HepG2 (cell line): ENCODE data around the gene AKT3. TPM values are rescaled to one million over a fixed set of nuclear protein-coding genes. Genes with fewer than 3 reads are reported as not detected.

ENCODE experiments used
- ATAC-seq: fragments of 200-7000 bp; cut with Tn5 transposase; 3 replicates; pipeline ENCODE4 v1.9.1; 2020; ENCODE audit warnings: mild to moderate bottlenecking, moderate library complexity
- BruUV-seq: library from RNA; stranded (reverse); fragments of 400-500 nt; replicated peaks from 2 replicates; lab custom pipeline; 2021; lab: Mats Ljungman, UMichigan
- CTCF ChIA-PET: fragments of 300-600 bp; formaldehyde crosslinking; extraction: SDS; loops from one replicate; lab custom pipeline; 2021; ENCODE audit warnings: low total read pairs, inconsistent platforms, low intra/inter-chr PET ratio; lab: Yijun Ruan, JAX
- POLR2A ChIA-PET: fragments of 350-600 bp; sonication (Branson Sonifier 250); formaldehyde crosslinking; loops from one replicate; lab custom pipeline; 2020; ENCODE audit warnings: antibody characterized with exemption, inconsistent platforms; lab: Yijun Ruan, JAX
- DNase-seq: peaks from one replicate; pipeline ENCODE4 v3.0.0-alpha.2; 2015; ENCODE audit warnings: low spot score
- FAIRE-seq: peaks from 3 replicates; lab custom pipeline; 2011; peaks lifted over from hg19 to GRCh38; lab: Jason Lieb, UNC
- H2AFZ ChIP-seq: one replicate; pipeline ENCODE4 v1.6.1; 2011; ENCODE audit warnings: low read length, inconsistent platforms
- H3K27ac ChIP-seq: fragments of 300-600 bp; 3 replicates; pipeline ENCODE4 v1.8.0; 2011; ENCODE audit warnings: mixed run types, mild to moderate bottlenecking, mixed read lengths, low read length, inconsistent platforms; ENCODE audit not compliant: insufficient read depth; ENCODE audit errors: extremely low read length
- H3K27me3 ChIP-seq, 2 experiments: fragments of 200-600 bp in 1 of 2; 2 replicates in 1 of 2; 3 replicates in 1 of 2; pipeline versions ENCODE4 v1.6.0 to v1.8.0; 2011; ENCODE audit warnings: low read length in 2 of 2, mild to moderate bottlenecking in 2 of 2, moderate library complexity in 2 of 2, inconsistent platforms in 1 of 2; ENCODE audit not compliant: insufficient read depth in 2 of 2, control insufficient read depth in 1 of 2
- H3K36me3 ChIP-seq, 2 experiments: fragments of 200-600 bp in 1 of 2; replicated peaks in 1 of 2; 2 replicates in 1 of 2; 3 replicates in 1 of 2; pipeline versions ENCODE4 v1.5.1 to v1.8.0; 2011; ENCODE audit warnings: low read length in 2 of 2, inconsistent platforms in 1 of 2; ENCODE audit not compliant: insufficient read depth in 2 of 2, control insufficient read depth in 1 of 2
- H3K4me1 ChIP-seq: 2 replicates; pipeline ENCODE4 v1.5.1; 2012; ENCODE audit warnings: low read length, inconsistent platforms; ENCODE audit not compliant: insufficient read depth
- H3K4me2 ChIP-seq: 2 replicates; pipeline ENCODE4 v1.6.0; 2011; ENCODE audit warnings: low read depth, low read length, inconsistent platforms
- H3K4me3 ChIP-seq, 3 experiments: fragments of 200-600 bp in 1 of 3; sonication (generic), shearing (Covaris generic) in 1 of 3; replicated peaks in 1 of 3; 2 replicates each; pipeline ENCODE4 v1.5.1; 2011 to 2016; ENCODE audit warnings: low read length in 3 of 3, inconsistent platforms in 2 of 3, low read depth in 2 of 3, mild to moderate bottlenecking in 2 of 3, control low read depth in 1 of 3, mixed read lengths in 1 of 3; ENCODE audit not compliant: insufficient read depth in 1 of 3
- H3K79me2 ChIP-seq: one replicate; pipeline ENCODE4 v1.6.1; 2011; ENCODE audit warnings: low read length, inconsistent platforms; ENCODE audit not compliant: insufficient read depth
- H3K9ac ChIP-seq: 2 replicates; pipeline ENCODE4 v1.6.0; 2011; ENCODE audit warnings: mild to moderate bottlenecking, low read depth, low read length, inconsistent platforms; ENCODE audit not compliant: insufficient read depth
- H3K9me3 ChIP-seq: 2 replicates; pipeline ENCODE4 v1.5.1; 2012; ENCODE audit warnings: mild to moderate bottlenecking, low read length
- H4K20me1 ChIP-seq: 2 replicates; pipeline ENCODE4 v1.6.0; 2011; ENCODE audit warnings: inconsistent platforms, mild to moderate bottlenecking, low read length, moderate library complexity; ENCODE audit not compliant: insufficient read depth
- ETV6 ChIP-seq: sonication (generic); formaldehyde crosslinking; conservative IDR thresholded peaks from 2 replicates; pipeline ENCODE4 v1.4.0; 2020; ENCODE audit warnings: missing genetic modification reagents
- HNF4A ChIP-seq: sonication (generic); formaldehyde crosslinking; IDR thresholded peaks from 2 replicates; pipeline ENCODE4 v1.4.0; 2020; ENCODE audit warnings: missing genetic modification reagents
- PAXIP1 ChIP-seq: sonication (generic); formaldehyde crosslinking; conservative IDR thresholded peaks from 2 replicates; pipeline ENCODE4 v1.4.0; 2020; ENCODE audit warnings: mild to moderate bottlenecking, missing genetic modification reagents, moderate library complexity
- SYNCRIP ChIP-seq: fragments of 200-400 bp; formaldehyde crosslinking; IDR thresholded peaks from 2 replicates; pipeline ENCODE4 v1.6.1; 2018; ENCODE audit warnings: mild to moderate bottlenecking, low read depth, low read length; ENCODE audit not compliant: insufficient read depth
- ZNF331 ChIP-seq: sonication (generic); formaldehyde crosslinking; IDR thresholded peaks from 2 replicates; pipeline ENCODE4 v1.4.0; 2020; ENCODE audit warnings: missing genetic modification reagents
- ZNF367 ChIP-seq: sonication (generic); formaldehyde crosslinking; IDR thresholded peaks from 2 replicates; pipeline ENCODE4 v1.4.0; 2020; ENCODE audit warnings: missing genetic modification reagents, borderline replicate concordance
- WGBS: methylation state at CpG from one replicate; pipeline ENCODE4 v1.1.6; 2017; ENCODE audit warnings: low lambda C conversion rate; 5-methylcytosine and 5-hydroxymethylcytosine counted together
- in situ Hi-C: cut with HindIII; loops from 2 replicates; pipeline ENCODE4 v1.10.0; 2017; ENCODE audit warnings: low pct_unique_long_range_greater_than_20kb; ENCODE audit not compliant: extremely low pct_ligation_motif_present
- intact Hi-C: fragments of 100-400 bp; cut with micrococcal nuclease; formaldehyde crosslinking; loops from one replicate; pipeline ENCODE4 v1.10.0; 2022; ENCODE audit not compliant: unreplicated experiment
- polyA plus RNA-seq, 8 experiments: library from polyadenylated mRNA; depleted of rRNA in 3 of 8; stranded (reverse) in 7 of 8; unstranded in 1 of 8; fragments of >200 nt; fragmentation: Illumina TruSeq in 4 of 8; extraction: Trizol in 4 of 8; gene quantifications; 2 replicates each; pipeline versions ENCODE4 v1.2.1 to v1.2.3, GENCODE V29; 2011 to 2016; ENCODE audit warnings: low read depth in 4 of 8, missing spikeins in 1 of 8, mixed read lengths in 1 of 8; ENCODE audit not compliant: insufficient read depth in 1 of 8
- total RNA-seq, 5 experiments: library from RNA; depleted of rRNA; stranded (reverse); fragments of >200 nt; fragmentation: Illumina TruSeq; extraction: Trizol; gene quantifications; 2 replicates each; pipeline ENCODE4 v1.2.3, GENCODE V29; 2016; ENCODE audit warnings: low read depth in 1 of 5
- TF ChIP-seq, protein P1 (sequence below): sonication (generic); formaldehyde crosslinking; IDR thresholded peaks from 2 replicates; pipeline ENCODE4 v1.4.0; 2020; ENCODE audit warnings: missing genetic modification reagents, borderline replicate concordance

AKT3 gene
- total and polyA plus RNA-seq, 2 of the 13 experiments (the other 11 are each of a cell fraction or from before 2014, with no cell fraction given), result 0.07 TPM

- POLR2A ChIA-PET, result no interaction called here
- Histone ChIP-seq H3K4me3 (no peak overlapping the region), H3K36me3 (no peaks in the 10 kb centered on the region), H4K20me1 (no peaks in the 10 kb centered on the region), H2AFZ (no peak overlapping the region), H3K4me2 (peak overlapping the region; percentile 3; the same call in 1 of the 2 replicates), H3K27ac (no peak overlapping the region), H3K27me3 (no peaks in the 10 kb centered on the region), H3K4me1 (peaks cover 10% of the 10 kb centered on the region), H3K79me2 (no peaks in the 10 kb centered on the region), H3K9me3 (no peaks in the 10 kb centered on the region), H3K9ac (no peak overlapping the region)
- ATAC-seq (no peak; the same call in 2 of the 3 replicates), FAIRE-seq (no peak), DNase-seq (peak; percentile 1)
- intact Hi-C loops, result loop anchor here (1.0 to 10.0 kb wide), 2 partner anchors 49 to 185 kb away; no protein-coding TSS in a partner anchor
- in situ Hi-C loops, result loop anchor here (10.0 kb wide), 1 partner anchor 395 kb away; no protein-coding TSS in a partner anchor
- CTCF ChIA-PET, result no interaction called here
- 10% methylated on average over 3 of the region's 3 CpGs for WGBS
- TF ChIP-seq ETV6 (CRISPR knock-in tag), result no peak
- TF ChIP-seq SYNCRIP, result no peak
- TF ChIP-seq, protein P1, sequence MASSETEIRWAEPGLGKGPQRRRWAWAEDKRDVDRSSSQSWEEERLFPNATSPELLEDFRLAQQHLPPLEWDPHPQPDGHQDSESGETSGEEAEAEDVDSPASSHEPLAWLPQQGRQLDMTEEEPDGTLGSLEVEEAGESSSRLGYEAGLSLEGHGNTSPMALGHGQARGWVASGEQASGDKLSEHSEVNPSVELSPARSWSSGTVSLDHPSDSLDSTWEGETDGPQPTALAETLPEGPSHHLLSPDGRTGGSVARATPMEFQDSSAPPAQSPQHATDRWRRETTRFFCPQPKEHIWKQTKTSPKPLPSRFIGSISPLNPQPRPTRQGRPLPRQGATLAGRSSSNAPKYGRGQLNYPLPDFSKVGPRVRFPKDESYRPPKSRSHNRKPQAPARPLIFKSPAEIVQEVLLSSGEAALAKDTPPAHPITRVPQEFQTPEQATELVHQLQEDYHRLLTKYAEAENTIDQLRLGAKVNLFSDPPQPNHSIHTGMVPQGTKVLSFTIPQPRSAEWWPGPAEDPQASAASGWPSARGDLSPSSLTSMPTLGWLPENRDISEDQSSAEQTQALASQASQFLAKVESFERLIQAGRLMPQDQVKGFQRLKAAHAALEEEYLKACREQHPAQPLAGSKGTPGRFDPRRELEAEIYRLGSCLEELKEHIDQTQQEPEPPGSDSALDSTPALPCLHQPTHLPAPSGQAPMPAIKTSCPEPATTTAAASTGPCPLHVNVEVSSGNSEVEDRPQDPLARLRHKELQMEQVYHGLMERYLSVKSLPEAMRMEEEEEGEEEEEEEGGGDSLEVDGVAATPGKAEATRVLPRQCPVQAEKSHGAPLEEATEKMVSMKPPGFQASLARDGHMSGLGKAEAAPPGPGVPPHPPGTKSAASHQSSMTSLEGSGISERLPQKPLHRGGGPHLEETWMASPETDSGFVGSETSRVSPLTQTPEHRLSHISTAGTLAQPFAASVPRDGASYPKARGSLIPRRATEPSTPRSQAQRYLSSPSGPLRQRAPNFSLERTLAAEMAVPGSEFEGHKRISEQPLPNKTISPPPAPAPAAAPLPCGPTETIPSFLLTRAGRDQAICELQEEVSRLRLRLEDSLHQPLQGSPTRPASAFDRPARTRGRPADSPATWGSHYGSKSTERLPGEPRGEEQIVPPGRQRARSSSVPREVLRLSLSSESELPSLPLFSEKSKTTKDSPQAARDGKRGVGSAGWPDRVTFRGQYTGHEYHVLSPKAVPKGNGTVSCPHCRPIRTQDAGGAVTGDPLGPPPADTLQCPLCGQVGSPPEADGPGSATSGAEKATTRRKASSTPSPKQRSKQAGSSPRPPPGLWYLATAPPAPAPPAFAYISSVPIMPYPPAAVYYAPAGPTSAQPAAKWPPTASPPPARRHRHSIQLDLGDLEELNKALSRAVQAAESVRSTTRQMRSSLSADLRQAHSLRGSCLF (CRISPR knock-in tag), result no peak
- no peak for TF ChIP-seq PAXIP1 (CRISPR knock-in tag)
- no peak for TF ChIP-seq ZNF331
- TF ChIP-seq HNF4A (CRISPR knock-in tag), result peak; percentile 38; the same call in 1 of the 2 replicates
- no peak for TF ChIP-seq ZNF367 (CRISPR knock-in tag)
- no TSS peak for BruUV-seq
Measured at GRCh38 chr1:243739335-243740003, 110.6 kb downstream of the AKT3 start.
